K562 (cell line): ENCODE results near the gene CGREF1. TPM values are rescaled to one million over a fixed set of nuclear protein-coding genes. Genes with fewer than 3 reads are reported as not detected.

Source experiments
- DPF2 ChIP-seq: fragments of 450-650 bp; IDR thresholded peaks from 2 replicates; pipeline ENCODE4 v1.6.1; 2016
- E2F3 ChIP-seq: fragments of 250-450 bp; sonication (Bioruptor Pico); IDR thresholded peaks from 2 replicates; pipeline ENCODE4 v1.4.0; 2020; ENCODE audit warnings: mild to moderate bottlenecking
- EGR1 ChIP-seq: fragments of 450-650 bp; conservative IDR thresholded peaks from 2 replicates; pipeline ENCODE4 v1.6.1; 2017; ENCODE audit warnings: mild to moderate bottlenecking
- HDGF ChIP-seq: fragments of 450-650 bp; IDR thresholded peaks from 2 replicates; pipeline ENCODE4 v1.6.1; 2016
- MYC ChIP-seq, 2 experiments: fragments of 250-450 bp in 1 of 2; sonication (Bioruptor Pico) in 1 of 2; IDR thresholded peaks; 2 replicates each; pipeline versions ENCODE4 v1.5.1 to v1.6.1; 2012 to 2021; ENCODE audit warnings: low read depth in 2 of 2, borderline replicate concordance in 1 of 2, improper control_type of control experiment in 1 of 2, low read length in 1 of 2, mild to moderate bottlenecking in 1 of 2, moderate library complexity in 1 of 2
- NFRKB ChIP-seq: fragments of 450-650 bp; IDR thresholded peaks from 2 replicates; pipeline ENCODE4 v1.6.1; 2016; ENCODE audit warnings: low read depth
- OTX1 ChIP-seq: fragments of 450-650 bp; formaldehyde crosslinking; IDR thresholded peaks from 2 replicates; pipeline ENCODE4 v1.4.0; 2022; ENCODE audit warnings: mild to moderate bottlenecking
- POLR2H ChIP-seq: IDR thresholded peaks from 2 replicates; pipeline ENCODE4 v1.6.1; 2016; ENCODE audit warnings: missing genetic modification characterization, low read depth, mild to moderate bottlenecking, control low read depth, missing compliant biosample characterization, moderate library complexity
- SRF ChIP-seq, 2 experiments: fragments of 250-450, 450-650 bp in 1 of 2; sonication (Bioruptor Pico) in 1 of 2; sonication (generic) in 1 of 2; formaldehyde crosslinking; IDR thresholded peaks; 2 replicates each; pipeline versions ENCODE4 v1.5.0 to v1.5.1; 2020 to 2022; ENCODE audit warnings: mild to moderate bottlenecking in 1 of 2, missing genetic modification reagents in 1 of 2
- ZNF121 ChIP-seq: sonication (generic); formaldehyde crosslinking; conservative IDR thresholded peaks from 2 replicates; pipeline ENCODE4 v1.8.0; 2022; ENCODE audit warnings: missing genetic modification reagents
- ZNF57 ChIP-seq: fragments of 450-650 bp; formaldehyde crosslinking; IDR thresholded peaks from 2 replicates; pipeline ENCODE4 v1.4.0; 2020; ENCODE audit warnings: mild to moderate bottlenecking, moderate library complexity
- ZNF592 ChIP-seq: fragments of 450-650 bp; IDR thresholded peaks from 2 replicates; pipeline ENCODE4 v1.6.1; 2017; ENCODE audit warnings: antibody characterized with exemption, mild to moderate bottlenecking
- polyA plus RNA-seq, 8 experiments: library from polyadenylated mRNA; depleted of rRNA in 4 of 8; stranded (reverse) in 5 of 8; unstranded in 3 of 8; fragments of >200 nt; fragmentation: Nextera tagmentation in 2 of 8; fragmentation: Illumina TruSeq in 1 of 8; extraction: Ambion mirVana in 2 of 8; extraction: Trizol in 1 of 8; gene quantifications; 2 replicates each; pipeline versions ENCODE4 v1.2.1 to v1.2.3, GENCODE V29; 2011 to 2014; ENCODE audit warnings: inconsistent platforms in 1 of 8, missing spikeins in 1 of 8
- total RNA-seq, 7 experiments: library from RNA; depleted of rRNA in 6 of 7; stranded (reverse); fragments of >200 nt in 6 of 7; fragmentation: Illumina TruSeq in 2 of 7; extraction: Trizol in 2 of 7; gene quantifications; 2 replicates each; pipeline versions ENCODE4 v1.2.1 to v1.2.3, GENCODE V29; 2011 to 2021; ENCODE audit warnings: low replicate concordance in 1 of 7
- TF ChIP-seq, protein P1 (sequence below): fragments of 250-450 bp; sonication (Bioruptor Pico); IDR thresholded peaks from 2 replicates; pipeline ENCODE4 v1.8.0; 2022; ENCODE audit warnings: inconsistent platforms, mild to moderate bottlenecking, moderate library complexity, borderline replicate concordance
- TF ChIP-seq, protein P2 (sequence below), 3 experiments: fragments of 200-800 bp in 1 of 3; fragments of 250-450 bp in 1 of 3; fragments of 450-650 bp in 1 of 3; sonication (Bioruptor Pico) in 1 of 3; sonication (Bioruptor generic) in 1 of 3; formaldehyde crosslinking in 1 of 3; IDR thresholded peaks; 2 replicates each; pipeline versions ENCODE4 v1.6.1 to v1.8.0; 2016 to 2022; ENCODE audit warnings: mild to moderate bottlenecking in 2 of 3, missing genetic modification characterization in 2 of 3, missing compliant biosample characterization in 1 of 3, moderate library complexity in 1 of 3
- TF ChIP-seq, protein P3 (sequence below): fragments of 450-650 bp; formaldehyde crosslinking; IDR thresholded peaks from 2 replicates; pipeline ENCODE4 v1.4.0; 2020; ENCODE audit warnings: mild to moderate bottlenecking, moderate library complexity

CGREF1 gene
- total and polyA plus RNA-seq, 9 of the 15 experiments (the other 6 are each of a cell fraction or from before 2014, with no cell fraction given), result 0.07 to 0.50 (median 0.37) TPM

GRCh38 chr2:27071990-27072830, 46.7 kb downstream of the CGREF1 start (continued):
- TF ChIP-seq, protein P1, sequence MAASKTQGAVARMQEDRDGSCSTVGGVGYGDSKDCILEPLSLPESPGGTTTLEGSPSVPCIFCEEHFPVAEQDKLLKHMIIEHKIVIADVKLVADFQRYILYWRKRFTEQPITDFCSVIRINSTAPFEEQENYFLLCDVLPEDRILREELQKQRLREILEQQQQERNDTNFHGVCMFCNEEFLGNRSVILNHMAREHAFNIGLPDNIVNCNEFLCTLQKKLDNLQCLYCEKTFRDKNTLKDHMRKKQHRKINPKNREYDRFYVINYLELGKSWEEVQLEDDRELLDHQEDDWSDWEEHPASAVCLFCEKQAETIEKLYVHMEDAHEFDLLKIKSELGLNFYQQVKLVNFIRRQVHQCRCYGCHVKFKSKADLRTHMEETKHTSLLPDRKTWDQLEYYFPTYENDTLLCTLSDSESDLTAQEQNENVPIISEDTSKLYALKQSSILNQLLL (CRISPR knock-in tag), result no peak
- no peak for TF ChIP-seq MYC (IDR thresholded peaks at IDR 0.05; ENCODE audit: low read depth, low read length)
- TF ChIP-seq MYC (CRISPR knock-in tag; IDR thresholded peaks at IDR 0.05; ENCODE audit: borderline replicate concordance, low read depth), result 0 out of 2 replicates have a peak, but pooled peaks have one; percentile 32
- 0 out of 2 replicates have a peak, but pooled peaks have one; percentile 81 for TF ChIP-seq ZNF57 (CRISPR knock-in tag)
- TF ChIP-seq OTX1 (CRISPR knock-in tag), result 0 out of 2 replicates have a peak, but pooled peaks have one; percentile 30
- TF ChIP-seq HDGF, result 0 out of 2 replicates have a peak, but pooled peaks have one; percentile 54
- TF ChIP-seq ZNF592, result 0 out of 2 replicates have a peak, but pooled peaks have one; percentile 20
- 0 out of 2 replicates have a peak, but pooled peaks have one; percentile 20 for TF ChIP-seq POLR2H (tag)
- 0 out of 2 replicates have a peak, but pooled peaks have one; percentile 31 for TF ChIP-seq NFRKB
- TF ChIP-seq ZNF121 (CRISPR knock-in tag), result 0 out of 2 replicates have a peak, but pooled peaks have one; percentile 6
- TF ChIP-seq, protein P2, sequence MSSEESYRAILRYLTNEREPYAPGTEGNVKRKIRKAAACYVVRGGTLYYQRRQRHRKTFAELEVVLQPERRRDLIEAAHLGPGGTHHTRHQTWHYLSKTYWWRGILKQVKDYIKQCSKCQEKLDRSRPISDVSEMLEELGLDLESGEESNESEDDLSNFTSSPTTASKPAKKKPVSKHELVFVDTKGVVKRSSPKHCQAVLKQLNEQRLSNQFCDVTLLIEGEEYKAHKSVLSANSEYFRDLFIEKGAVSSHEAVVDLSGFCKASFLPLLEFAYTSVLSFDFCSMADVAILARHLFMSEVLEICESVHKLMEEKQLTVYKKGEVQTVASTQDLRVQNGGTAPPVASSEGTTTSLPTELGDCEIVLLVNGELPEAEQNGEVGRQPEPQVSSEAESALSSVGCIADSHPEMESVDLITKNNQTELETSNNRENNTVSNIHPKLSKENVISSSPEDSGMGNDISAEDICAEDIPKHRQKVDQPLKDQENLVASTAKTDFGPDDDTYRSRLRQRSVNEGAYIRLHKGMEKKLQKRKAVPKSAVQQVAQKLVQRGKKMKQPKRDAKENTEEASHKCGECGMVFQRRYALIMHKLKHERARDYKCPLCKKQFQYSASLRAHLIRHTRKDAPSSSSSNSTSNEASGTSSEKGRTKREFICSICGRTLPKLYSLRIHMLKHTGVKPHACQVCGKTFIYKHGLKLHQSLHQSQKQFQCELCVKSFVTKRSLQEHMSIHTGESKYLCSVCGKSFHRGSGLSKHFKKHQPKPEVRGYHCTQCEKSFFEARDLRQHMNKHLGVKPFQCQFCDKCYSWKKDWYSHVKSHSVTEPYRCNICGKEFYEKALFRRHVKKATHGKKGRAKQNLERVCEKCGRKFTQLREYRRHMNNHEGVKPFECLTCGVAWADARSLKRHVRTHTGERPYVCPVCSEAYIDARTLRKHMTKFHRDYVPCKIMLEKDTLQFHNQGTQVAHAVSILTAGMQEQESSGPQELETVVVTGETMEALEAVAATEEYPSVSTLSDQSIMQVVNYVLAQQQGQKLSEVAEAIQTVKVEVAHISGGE (CRISPR knock-in tag; IDR thresholded peaks at IDR 0.05), result 0 out of 6 replicates have a peak, but pooled peaks of 1 of the 3 experiments have one; percentile 3
- TF ChIP-seq E2F3, result 0 out of 2 replicates have a peak, but pooled peaks have one; percentile 46
- peak; percentile 37 for TF ChIP-seq EGR1
- peak in 1 of 2 experiments; percentile 86; a peak in 2 of 4 replicates for TF ChIP-seq SRF (CRISPR knock-in tag; IDR thresholded peaks at IDR 0.05)
- TF ChIP-seq, protein P3, sequence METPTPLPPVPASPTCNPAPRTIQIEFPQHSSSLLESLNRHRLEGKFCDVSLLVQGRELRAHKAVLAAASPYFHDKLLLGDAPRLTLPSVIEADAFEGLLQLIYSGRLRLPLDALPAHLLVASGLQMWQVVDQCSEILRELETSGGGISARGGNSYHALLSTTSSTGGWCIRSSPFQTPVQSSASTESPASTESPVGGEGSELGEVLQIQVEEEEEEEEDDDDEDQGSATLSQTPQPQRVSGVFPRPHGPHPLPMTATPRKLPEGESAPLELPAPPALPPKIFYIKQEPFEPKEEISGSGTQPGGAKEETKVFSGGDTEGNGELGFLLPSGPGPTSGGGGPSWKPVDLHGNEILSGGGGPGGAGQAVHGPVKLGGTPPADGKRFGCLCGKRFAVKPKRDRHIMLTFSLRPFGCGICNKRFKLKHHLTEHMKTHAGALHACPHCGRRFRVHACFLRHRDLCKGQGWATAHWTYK, result peak; percentile 11; the same call in 1 of the 2 replicates
- peak; percentile 19; the same call in 1 of the 2 replicates for TF ChIP-seq DPF2
